ENCODE data around the gene C2CD2. TPM values are rescaled to one million over a fixed set of nuclear protein-coding genes. Genes with fewer than 3 reads are reported as not detected.

C2CD2 gene
- total RNA-seq, 1 experiment from 2014 or later: 12.6 TPM

DNA sequence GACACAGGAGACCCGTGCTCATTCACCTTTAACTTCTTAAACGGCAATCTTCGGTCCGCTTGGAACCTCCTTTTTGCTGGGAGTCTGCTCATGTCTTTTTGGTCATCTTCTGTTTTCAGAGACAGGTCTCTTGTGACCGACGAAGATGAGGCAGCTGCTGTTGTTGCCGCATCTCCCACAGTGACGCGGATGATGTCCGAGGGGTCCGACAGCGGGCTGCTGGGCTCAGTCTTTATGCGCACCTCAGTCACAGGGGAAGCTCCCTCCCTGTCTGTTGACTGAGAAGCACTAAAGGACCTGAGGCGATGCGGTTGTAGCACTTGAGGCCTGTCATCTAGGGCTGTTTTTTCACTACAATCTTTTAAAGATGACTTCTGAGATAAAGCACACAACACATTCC, 38.8 kb upstream of the C2CD2 start:
- TF ChIP-seq, protein P1, sequence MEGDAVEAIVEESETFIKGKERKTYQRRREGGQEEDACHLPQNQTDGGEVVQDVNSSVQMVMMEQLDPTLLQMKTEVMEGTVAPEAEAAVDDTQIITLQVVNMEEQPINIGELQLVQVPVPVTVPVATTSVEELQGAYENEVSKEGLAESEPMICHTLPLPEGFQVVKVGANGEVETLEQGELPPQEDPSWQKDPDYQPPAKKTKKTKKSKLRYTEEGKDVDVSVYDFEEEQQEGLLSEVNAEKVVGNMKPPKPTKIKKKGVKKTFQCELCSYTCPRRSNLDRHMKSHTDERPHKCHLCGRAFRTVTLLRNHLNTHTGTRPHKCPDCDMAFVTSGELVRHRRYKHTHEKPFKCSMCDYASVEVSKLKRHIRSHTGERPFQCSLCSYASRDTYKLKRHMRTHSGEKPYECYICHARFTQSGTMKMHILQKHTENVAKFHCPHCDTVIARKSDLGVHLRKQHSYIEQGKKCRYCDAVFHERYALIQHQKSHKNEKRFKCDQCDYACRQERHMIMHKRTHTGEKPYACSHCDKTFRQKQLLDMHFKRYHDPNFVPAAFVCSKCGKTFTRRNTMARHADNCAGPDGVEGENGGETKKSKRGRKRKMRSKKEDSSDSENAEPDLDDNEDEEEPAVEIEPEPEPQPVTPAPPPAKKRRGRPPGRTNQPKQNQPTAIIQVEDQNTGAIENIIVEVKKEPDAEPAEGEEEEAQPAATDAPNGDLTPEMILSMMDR (IDR thresholded peaks at IDR 0.05; ENCODE audit: insufficient read depth in 1 of 2, low read depth in 1 of 2, low read length in 1 of 2, severe bottlenecking in 1 of 2, unreplicated experiment in 1 of 2): no peak
- peaks cover 13% of the 10 kb centered on the region for H3K9me3 Mint-ChIP-seq (ENCODE audit: unreplicated experiment)
- no peaks in the 10 kb centered on the region for H3K27me3 ChIP-seq (replicated peaks; ENCODE audit: control insufficient read depth, insufficient read depth, low read length)
- 0 out of 2 replicates have a peak, but pooled peaks cover 1% of the 10 kb centered on the region for H3K36me3 ChIP-seq (ENCODE audit: control insufficient read depth, insufficient read depth, low read length)
- no TSS peak for BruUV-seq (replicated peaks)
- no peaks in the 10 kb centered on the region for H3K27me3 Mint-ChIP-seq (ENCODE audit: insufficient read depth, unreplicated experiment)
- no peak overlapping the region for H3K4me3 ChIP-seq (ENCODE audit: low read depth, low read length)
- no peak overlapping the region for H3K27ac Mint-ChIP-seq (ENCODE audit: unreplicated experiment)
- H3K36me3 Mint-ChIP-seq (ENCODE audit: insufficient read depth, unreplicated experiment): peaks cover 61% of the 10 kb centered on the region
- ChIA-PET POLR2A (no interaction called here), CTCF (no interaction called here)
- intact Hi-C loops (cut with micrococcal nuclease; ENCODE audit: unreplicated experiment): no loop called here
- H3K4me3 Mint-ChIP-seq (ENCODE audit: unreplicated experiment): no peak overlapping the region
- DNase-seq: no peak
- H3K4me1 ChIP-seq: no peaks in the 10 kb centered on the region
- H3K4me1 Mint-ChIP-seq (ENCODE audit: low read depth, unreplicated experiment): no peaks in the 10 kb centered on the region
- peaks cover 13% of the 10 kb centered on the region; the same call in 1 of the 2 replicates for H3K9me3 ChIP-seq

DNA sequence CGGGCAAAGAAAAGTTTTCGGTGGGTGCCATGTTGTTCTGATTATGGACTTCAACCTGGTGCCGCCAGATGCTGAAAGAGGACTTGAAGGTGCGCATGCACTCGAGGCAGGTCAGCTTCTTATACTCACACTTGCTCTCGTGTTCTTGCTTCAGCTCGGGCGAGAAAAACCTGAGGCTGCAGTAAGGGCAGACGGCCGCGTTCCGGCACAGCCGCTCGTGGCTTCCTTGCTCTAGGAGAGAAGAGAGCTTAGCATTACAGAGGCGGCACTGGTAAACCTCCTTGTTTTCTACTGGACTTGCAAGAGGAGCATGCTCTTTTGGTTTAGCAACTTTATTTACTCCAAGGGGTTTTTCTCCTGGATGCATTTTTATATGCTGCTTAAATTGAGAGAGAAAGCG, 37.8 kb upstream of the C2CD2 start:
- Histone ChIP-seq H3K4me1 (no peaks in the 10 kb centered on the region), H3K4me3 (ENCODE audit: low read depth, low read length) (no peak overlapping the region), H3K9me3 (peaks cover 13% of the 10 kb centered on the region; the same call in 1 of the 2 replicates), H3K36me3 (ENCODE audit: control insufficient read depth, insufficient read depth, low read length) (0 out of 2 replicates have a peak, but pooled peaks cover 1% of the 10 kb centered on the region), H3K27me3 (replicated peaks; ENCODE audit: control insufficient read depth, insufficient read depth, low read length) (no peaks in the 10 kb centered on the region)
- no peak overlapping the region for H3K4me3 Mint-ChIP-seq (ENCODE audit: unreplicated experiment)
- peaks cover 7% of the 10 kb centered on the region for H3K9me3 Mint-ChIP-seq (ENCODE audit: unreplicated experiment)
- CTCF ChIA-PET: no interaction called here
- H3K4me1 Mint-ChIP-seq (ENCODE audit: low read depth, unreplicated experiment): no peaks in the 10 kb centered on the region
- BruUV-seq (replicated peaks): no TSS peak
- POLR2A ChIA-PET: no interaction called here
- no peak for DNase-seq
- H3K36me3 Mint-ChIP-seq (ENCODE audit: insufficient read depth, unreplicated experiment): peaks cover 52% of the 10 kb centered on the region
- H3K27me3 Mint-ChIP-seq (ENCODE audit: insufficient read depth, unreplicated experiment): no peaks in the 10 kb centered on the region
- intact Hi-C loops (cut with micrococcal nuclease; ENCODE audit: unreplicated experiment): no loop called here
- no peak overlapping the region for H3K27ac Mint-ChIP-seq (ENCODE audit: unreplicated experiment)
- TF ChIP-seq, protein P1 (IDR thresholded peaks at IDR 0.05; ENCODE audit: insufficient read depth in 1 of 2, low read depth in 1 of 2, low read length in 1 of 2, severe bottlenecking in 1 of 2, unreplicated experiment in 1 of 2): no peak

DNA sequence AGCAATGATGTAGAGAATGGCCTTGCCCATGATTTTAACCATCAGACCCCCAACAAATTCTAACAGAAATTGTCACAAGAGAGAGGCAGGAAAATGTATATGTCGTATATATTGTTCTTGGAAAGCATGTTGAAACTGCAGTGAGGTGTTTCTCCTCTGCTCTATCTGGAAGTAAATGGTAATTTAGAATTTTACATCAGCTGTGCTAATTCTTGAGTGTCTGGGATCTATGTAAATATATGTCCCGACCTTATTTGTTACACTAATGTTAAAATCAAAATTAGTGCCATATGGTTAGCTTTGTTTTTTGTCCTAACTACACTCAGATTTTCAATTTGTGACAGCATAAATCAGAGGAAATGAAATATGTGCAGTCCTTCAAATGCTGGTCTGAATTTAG, 35.9 kb upstream of the C2CD2 start:
- BruUV-seq (replicated peaks): no TSS peak
- H3K4me1 Mint-ChIP-seq (ENCODE audit: low read depth, unreplicated experiment): no peaks in the 10 kb centered on the region
- Histone ChIP-seq H3K27me3 (replicated peaks; ENCODE audit: control insufficient read depth, insufficient read depth, low read length) (no peaks in the 10 kb centered on the region), H3K4me3 (ENCODE audit: low read depth, low read length) (no peak overlapping the region), H3K36me3 (ENCODE audit: control insufficient read depth, insufficient read depth, low read length) (0 out of 2 replicates have a peak, but pooled peaks cover 1% of the 10 kb centered on the region), H3K4me1 (no peaks in the 10 kb centered on the region), H3K9me3 (no peaks in the 10 kb centered on the region)
- no peaks in the 10 kb centered on the region for H3K9me3 Mint-ChIP-seq (ENCODE audit: unreplicated experiment)
- intact Hi-C loops (cut with micrococcal nuclease; ENCODE audit: unreplicated experiment): no loop called here
- no peak overlapping the region for H3K27ac Mint-ChIP-seq (ENCODE audit: unreplicated experiment)
- ChIA-PET POLR2A (no interaction called here), CTCF (no interaction called here)
- no peaks in the 10 kb centered on the region for H3K27me3 Mint-ChIP-seq (ENCODE audit: insufficient read depth, unreplicated experiment)
- H3K4me3 Mint-ChIP-seq (ENCODE audit: unreplicated experiment): no peak overlapping the region
- no peak for DNase-seq
- TF ChIP-seq, protein P1 (IDR thresholded peaks at IDR 0.05; ENCODE audit: insufficient read depth in 1 of 2, low read depth in 1 of 2, low read length in 1 of 2, severe bottlenecking in 1 of 2, unreplicated experiment in 1 of 2): no peak
- H3K36me3 Mint-ChIP-seq (ENCODE audit: insufficient read depth, unreplicated experiment): peaks cover 32% of the 10 kb centered on the region

All from Caco-2 (cell line).